GM12878 (cell line): Measurements from ENCODE around the gene MAP1LC3B. TPM values are rescaled to one million over a fixed set of nuclear protein-coding genes. Genes with fewer than 3 reads are reported as not detected.

ENCODE experiments used
- ATAC-seq: fragments of 200-7000 bp; cut with Tn5 transposase; 3 replicates; pipeline ENCODE4 v1.9.1; 2020; ENCODE audit warnings: mild to moderate bottlenecking, moderate library complexity
- BruUV-seq: library from RNA; stranded (reverse); fragments of 400-500 nt; replicated peaks from 2 replicates; lab custom pipeline; 2021; lab: Mats Ljungman, UMichigan
- CTCF ChIA-PET: fragments of 300-600 bp; sonication (Branson Sonifier 250); formaldehyde crosslinking; extraction: SDS; loops from one replicate; lab custom pipeline; 2021; ENCODE audit warnings: inconsistent platforms; lab: Yijun Ruan, JAX
- POLR2A ChIA-PET: fragments of 350-600 bp; formaldehyde crosslinking; extraction: SDS; loops from one replicate; lab custom pipeline; 2021; ENCODE audit warnings: inconsistent platforms; lab: Charles Lee
- RAD21 ChIA-PET: fragments of 300-600 bp; sonication (Branson Sonifier 250); formaldehyde crosslinking; loops from one replicate; lab custom pipeline; 2023; ENCODE audit warnings: antibody characterized with exemption; ENCODE audit not compliant: unreplicated experiment; lab: Charles Lee
- SMC1A ChIA-PET: fragments of 300-600 bp; sonication (Branson Sonifier 250); formaldehyde crosslinking; loops from one replicate; lab custom pipeline; 2023; ENCODE audit not compliant: unreplicated experiment, uncharacterized antibody; lab: Charles Lee
- DNase-seq: peaks from one replicate; pipeline ENCODE4 v3.0.0-alpha.2; 2011; ENCODE audit warnings: low read depth, low spot score
- FAIRE-seq: peaks from 3 replicates; lab custom pipeline; 2011; peaks lifted over from hg19 to GRCh38; lab: Jason Lieb, UNC
- H2AFZ ChIP-seq: 2 replicates; pipeline ENCODE4 v1.6.0; 2011; ENCODE audit warnings: low read depth, low read length, control low read depth; ENCODE audit not compliant: control insufficient read depth
- H3K27ac ChIP-seq: 2 replicates; pipeline ENCODE4 v1.5.1; 2011; ENCODE audit warnings: control low read depth; ENCODE audit not compliant: control insufficient read depth, insufficient read depth
- H3K27me3 ChIP-seq, 2 experiments: replicated peaks in 1 of 2; 2 replicates each; pipeline versions ENCODE4 v1.6.0 to v1.6.1; 2011; ENCODE audit warnings: low read length in 1 of 2; ENCODE audit not compliant: control insufficient read depth in 2 of 2, insufficient read depth in 2 of 2
- H3K36me3 ChIP-seq, 2 experiments: 2 replicates each; pipeline ENCODE4 v1.5.1; 2011; ENCODE audit warnings: low read length in 1 of 2; ENCODE audit not compliant: control insufficient read depth in 2 of 2, insufficient read depth in 2 of 2
- H3K4me1 ChIP-seq: 2 replicates; pipeline ENCODE4 v1.6.1; 2011; ENCODE audit warnings: mild to moderate bottlenecking, low read length, moderate library complexity, mixed read lengths; ENCODE audit not compliant: control insufficient read depth, insufficient read depth
- H3K4me2 ChIP-seq: 2 replicates; pipeline ENCODE4 v1.6.0; 2011; ENCODE audit warnings: control low read depth; ENCODE audit not compliant: control insufficient read depth, insufficient read depth
- H3K4me3 ChIP-seq: fragments of 200-600 bp; sonication (generic); 2 replicates; pipeline ENCODE4 v1.5.1; 2016
- H3K79me2 ChIP-seq: 2 replicates; pipeline ENCODE4 v1.6.0; 2011; ENCODE audit warnings: low read length; ENCODE audit not compliant: control insufficient read depth, insufficient read depth
- H3K9ac ChIP-seq: 2 replicates; pipeline ENCODE4 v1.8.0; 2011; ENCODE audit warnings: low read length, control low read depth, mixed read lengths; ENCODE audit not compliant: control insufficient read depth, insufficient read depth
- H3K9me3 ChIP-seq: replicated peaks from 3 replicates; pipeline ENCODE4 v1.5.1; 2011; ENCODE audit warnings: mild to moderate bottlenecking, low read length; ENCODE audit not compliant: control insufficient read depth, insufficient read depth
- H4K20me1 ChIP-seq: 2 replicates; pipeline ENCODE4 v1.6.0; 2011; ENCODE audit not compliant: control insufficient read depth, insufficient read depth
- BACH1 ChIP-seq: fragments of 450-650 bp; IDR thresholded peaks from 2 replicates; pipeline ENCODE4 v1.6.1; 2017; ENCODE audit warnings: mild to moderate bottlenecking, borderline replicate concordance
- CHD2 ChIP-seq: IDR thresholded peaks from 2 replicates; pipeline ENCODE4 v1.6.1; 2011; ENCODE audit warnings: low read depth, low read length, improper control_type of control experiment, borderline replicate concordance
- CHD4 ChIP-seq: fragments of 200-600 bp; sonication (generic); IDR thresholded peaks from 2 replicates; pipeline ENCODE4 v1.6.1; 2016; ENCODE audit warnings: mild to moderate bottlenecking
- CREB1 ChIP-seq: IDR thresholded peaks from 2 replicates; pipeline ENCODE4 v1.6.1; 2012; ENCODE audit warnings: low read depth, mild to moderate bottlenecking, inconsistent platforms
- E2F8 ChIP-seq: fragments of 450-650 bp; IDR thresholded peaks from 2 replicates; pipeline ENCODE4 v1.6.1; 2018; ENCODE audit warnings: mild to moderate bottlenecking, low read depth, moderate library complexity; ENCODE audit not compliant: partially characterized antibody
- ETV6 ChIP-seq, 2 experiments: fragments of 450-650 bp in 1 of 2; IDR thresholded peaks in 1 of 2; conservative IDR thresholded peaks in 1 of 2; 2 replicates each; pipeline ENCODE4 v1.6.1; 2014; ENCODE audit warnings: antibody characterized with exemption in 1 of 2, borderline replicate concordance in 1 of 2, low read depth in 1 of 2, mild to moderate bottlenecking in 1 of 2, moderate library complexity in 1 of 2
- GATAD2B ChIP-seq: fragments of 450-650 bp; conservative IDR thresholded peaks from 2 replicates; pipeline ENCODE4 v1.6.1; 2017; ENCODE audit warnings: low read depth, mild to moderate bottlenecking, moderate library complexity
- KAT2A ChIP-seq: conservative IDR thresholded peaks from 2 replicates; pipeline ENCODE4 v1.6.1; 2011; ENCODE audit warnings: low read depth, low read length; ENCODE audit not compliant: control insufficient read depth
- MTA2 ChIP-seq: fragments of 450-650 bp; IDR thresholded peaks from 2 replicates; pipeline ENCODE4 v1.6.1; 2016; ENCODE audit warnings: low read depth, mild to moderate bottlenecking, moderate library complexity
- NR2C2 ChIP-seq: IDR thresholded peaks from 2 replicates; pipeline ENCODE4 v1.6.1; 2011; ENCODE audit warnings: borderline replicate concordance, low read depth; ENCODE audit not compliant: control insufficient read depth, insufficient read length
- NRF1 ChIP-seq: conservative IDR thresholded peaks from 2 replicates; pipeline ENCODE4 v1.6.1; 2011; ENCODE audit warnings: mild to moderate bottlenecking, low read depth, low read length, improper control_type of control experiment
- POLR2AphosphoS5 ChIP-seq: IDR thresholded peaks from 2 replicates; pipeline ENCODE4 v1.6.1; 2011; ENCODE audit warnings: mild to moderate bottlenecking, low read length, inconsistent platforms
- RELA ChIP-seq: fragments of 450-650 bp; IDR thresholded peaks from 2 replicates; pipeline ENCODE4 v1.8.0; 2014; ENCODE audit warnings: borderline replicate concordance; ENCODE audit not compliant: partially characterized antibody
- SMARCA5 ChIP-seq: fragments of 450-650 bp; IDR thresholded peaks from 2 replicates; pipeline ENCODE4 v1.6.1; 2017; ENCODE audit warnings: mild to moderate bottlenecking
- SMC3 ChIP-seq: IDR thresholded peaks from 2 replicates; pipeline ENCODE4 v1.6.1; 2011; ENCODE audit warnings: low read length, improper control_type of control experiment, borderline replicate concordance
- SUZ12 ChIP-seq: fragments of 200-600 bp; sonication (generic); IDR thresholded peaks from one replicate; pipeline ENCODE4 v1.6.1; 2018; ENCODE audit warnings: antibody characterized with exemption, mild to moderate bottlenecking; ENCODE audit not compliant: unreplicated experiment
- TCF12 ChIP-seq: IDR thresholded peaks from 2 replicates; pipeline ENCODE4 v1.6.1; 2011; ENCODE audit warnings: low read depth, mild to moderate bottlenecking, low read length
- ZNF622 ChIP-seq: fragments of 450-650 bp; IDR thresholded peaks from 2 replicates; pipeline ENCODE4 v1.6.1; 2017; ENCODE audit warnings: mild to moderate bottlenecking, inconsistent platforms
- ZSCAN29 ChIP-seq: fragments of 450-650 bp; IDR thresholded peaks from 2 replicates; pipeline ENCODE4 v1.6.1; 2017; ENCODE audit warnings: mild to moderate bottlenecking, moderate library complexity
- WGBS: methylation state at CpG from one replicate; pipeline ENCODE4 v1.1.6; 2016; ENCODE audit warnings: low lambda C conversion rate; ENCODE audit not compliant: insufficient replicate concordance, insufficient coverage; ENCODE audit errors: missing lambda C conversion rate; 5-methylcytosine and 5-hydroxymethylcytosine counted together
- in situ Hi-C: fragments of 300-500 bp; cut with MboI; formaldehyde crosslinking; loops from 9 replicates; pipeline ENCODE4 v1.14.3; 2018; ENCODE audit warnings: mixed read lengths
- intact Hi-C: fragments of 100-400 bp; cut with micrococcal nuclease; formaldehyde crosslinking; loops from one replicate; pipeline ENCODE4 v1.14.2; 2022; ENCODE audit not compliant: unreplicated experiment
- polyA plus RNA-seq, 11 experiments: library from polyadenylated mRNA; depleted of rRNA in 4 of 11; unstranded in 6 of 11; stranded (reverse) in 5 of 11; fragments of >200 nt; fragmentation: Nextera tagmentation in 4 of 11; fragmentation: Illumina TruSeq in 1 of 11; extraction: Ambion mirVana in 4 of 11; extraction: Trizol in 1 of 11; gene quantifications; 1 replicate in 1 of 11; 2 replicates in 10 of 11; pipeline versions ENCODE4 v1.2.1 to v1.2.3, GENCODE V29; 2011 to 2016; ENCODE audit warnings: inconsistent platforms in 2 of 11, missing spikeins in 2 of 11, low read depth in 1 of 11
- total RNA-seq, 4 experiments: library from RNA; depleted of rRNA in 3 of 4; stranded (reverse); fragments of >200 nt in 3 of 4; fragmentation: Illumina TruSeq in 1 of 4; extraction: Trizol in 1 of 4; gene quantifications; 2 replicates each; pipeline versions ENCODE4 v1.2.1 to v1.2.3, GENCODE V29; 2013 to 2021
- TF ChIP-seq, protein P1 (sequence below): fragments of 450-650 bp; IDR thresholded peaks from 2 replicates; pipeline ENCODE4 v1.6.1; 2018; ENCODE audit warnings: borderline replicate concordance, mild to moderate bottlenecking; ENCODE audit not compliant: partially characterized antibody

MAP1LC3B gene
- total and polyA plus RNA-seq, 10 of the 15 experiments (the other 5 are each of a cell fraction or from before 2014, with no cell fraction given) = 6.1 to 42.8 (median 13.7) TPM

DNA sequence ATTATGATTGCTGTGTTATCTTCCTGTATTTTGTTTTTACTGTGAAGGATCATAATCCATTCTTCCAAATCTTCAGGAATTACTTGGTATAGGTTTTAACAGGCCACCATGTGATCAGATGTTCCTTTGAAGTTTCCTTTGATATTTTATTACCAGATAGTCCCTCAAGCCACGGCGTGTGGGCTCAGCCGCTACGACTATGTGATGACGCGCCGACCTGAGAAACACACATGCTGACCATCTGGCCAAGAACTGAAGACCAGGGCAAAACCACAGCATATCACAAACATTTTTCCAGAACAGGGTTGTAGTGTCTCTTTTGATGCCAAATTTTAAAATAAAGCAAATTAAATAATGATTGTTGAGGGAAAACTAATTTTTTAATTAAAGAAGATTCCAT is 53.4 kb downstream of the MAP1LC3B start:
- 95% methylated on average over 7 of the region's 7 CpGs for WGBS
- DNase-seq = no peak
- CTCF ChIA-PET = no interaction called here
- Histone ChIP-seq H4K20me1 (no peaks in the 10 kb centered on the region), H3K4me3 (no peak overlapping the region)
- no TSS peak for BruUV-seq
- TF ChIP-seq MTA2 (no peak), CREB1 (no peak), CHD2 (no peak), NR2C2 (no peak), POLR2AphosphoS5 (no peak), CHD4 (no peak), NRF1 (no peak), BACH1 (no peak), RELA (no peak), SMC3 (no peak), SUZ12 (no peak), ETV6 (conservative IDR thresholded peaks at IDR 0.05 in 1 of 2, IDR thresholded peaks at IDR 0.05 in 1 of 2; ENCODE audit: borderline replicate concordance in 1 of 2, low read depth in 1 of 2) (no peak), SMARCA5 (no peak), ZSCAN29 (no peak), TCF12 (no peak), KAT2A (no peak), E2F8 (no peak), GATAD2B (no peak), ZNF622 (no peak)
- TF ChIP-seq, protein P1, sequence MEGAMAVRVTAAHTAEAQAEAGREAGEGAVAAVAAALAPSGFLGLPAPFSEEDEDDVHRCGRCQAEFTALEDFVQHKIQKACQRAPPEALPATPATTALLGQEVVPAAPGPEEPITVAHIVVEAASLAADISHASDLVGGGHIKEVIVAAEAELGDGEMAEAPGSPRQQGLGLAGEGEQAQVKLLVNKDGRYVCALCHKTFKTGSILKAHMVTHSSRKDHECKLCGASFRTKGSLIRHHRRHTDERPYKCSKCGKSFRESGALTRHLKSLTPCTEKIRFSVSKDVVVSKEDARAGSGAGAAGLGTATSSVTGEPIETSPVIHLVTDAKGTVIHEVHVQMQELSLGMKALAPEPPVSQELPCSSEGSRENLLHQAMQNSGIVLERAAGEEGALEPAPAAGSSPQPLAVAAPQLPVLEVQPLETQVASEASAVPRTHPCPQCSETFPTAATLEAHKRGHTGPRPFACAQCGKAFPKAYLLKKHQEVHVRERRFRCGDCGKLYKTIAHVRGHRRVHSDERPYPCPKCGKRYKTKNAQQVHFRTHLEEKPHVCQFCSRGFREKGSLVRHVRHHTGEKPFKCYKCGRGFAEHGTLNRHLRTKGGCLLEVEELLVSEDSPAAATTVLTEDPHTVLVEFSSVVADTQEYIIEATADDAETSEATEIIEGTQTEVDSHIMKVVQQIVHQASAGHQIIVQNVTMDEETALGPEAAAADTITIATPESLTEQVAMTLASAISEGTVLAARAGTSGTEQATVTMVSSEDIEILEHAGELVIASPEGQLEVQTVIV = no peak
- TF ChIP-seq, all 136 proteins: peak for 0
- Histone ChIP-seq H3K9me3 (no peaks in the 10 kb centered on the region; the same call in 2 of the 3 replicates), H3K27me3 (no peaks in the 10 kb centered on the region), H3K36me3 (no peaks in the 10 kb centered on the region), H3K79me2 (no peaks in the 10 kb centered on the region), H3K4me2 (no peak overlapping the region), H3K27ac (no peak overlapping the region), H3K4me1 (no peaks in the 10 kb centered on the region), H3K9ac (no peak overlapping the region), H2AFZ (no peak overlapping the region)
- in situ Hi-C loops = no loop called here
- intact Hi-C loops = no loop called here
- ChIA-PET RAD21 (interaction anchor here (0.7 kb wide), 1 partner anchor 947 kb away, joined by 3 read pairs; no protein-coding TSS in a partner anchor), POLR2A (interaction anchor here (0.7 kb wide), 1 partner anchor 568 kb away, joined by 7 read pairs; no protein-coding TSS in a partner anchor), SMC1A (no interaction called here)
- FAIRE-seq = no peak
- ATAC-seq = no peak
